ENCODE results near the gene HAPLN2. TPM values are rescaled to one million over a fixed set of nuclear protein-coding genes. Genes with fewer than 3 reads are reported as not detected.

HAPLN2 gene
- total RNA-seq, 4 donors from 2014 or later: 0.13 to 3.0 (median 1.2) TPM

DNA sequence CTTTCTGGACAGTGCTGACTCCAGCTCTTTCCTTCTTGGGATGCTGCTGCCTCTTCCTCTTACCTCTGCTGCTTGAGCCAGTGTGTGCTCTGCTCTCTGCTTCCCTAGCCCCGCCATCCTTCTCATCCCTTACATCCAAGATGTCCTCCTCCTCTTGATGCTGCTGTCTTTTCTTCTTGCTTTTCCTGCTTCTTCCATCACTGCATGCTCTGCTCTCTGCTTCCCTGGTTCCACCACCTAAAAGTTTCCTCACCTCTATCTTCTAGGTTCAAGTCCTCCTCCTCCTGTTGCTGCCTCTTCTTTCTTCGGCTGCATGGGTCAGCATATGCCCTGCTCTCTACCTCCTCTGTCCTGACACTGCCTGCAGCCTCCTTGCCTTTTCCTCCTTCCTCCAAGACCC lies 24.2 kb upstream of the HAPLN2 start:
- peaks cover 0 to 68% of the 10 kb centered on the region in 2 donors for H3K36me3 ChIP-seq
- WGBS, 2 donors (ENCODE audit: low coverage in 1 of 2): 83 to 85% methylated on average over 2 of the region's 2 CpGs
- TF ChIP-seq EP300 (IDR thresholded peaks at IDR 0.05): no peak
- TF ChIP-seq POLR2AphosphoS5 (IDR thresholded peaks at IDR 0.05): no peak
- TF ChIP-seq POLR2A (IDR thresholded peaks at IDR 0.05): no peak
- TF ChIP-seq, protein P1, sequence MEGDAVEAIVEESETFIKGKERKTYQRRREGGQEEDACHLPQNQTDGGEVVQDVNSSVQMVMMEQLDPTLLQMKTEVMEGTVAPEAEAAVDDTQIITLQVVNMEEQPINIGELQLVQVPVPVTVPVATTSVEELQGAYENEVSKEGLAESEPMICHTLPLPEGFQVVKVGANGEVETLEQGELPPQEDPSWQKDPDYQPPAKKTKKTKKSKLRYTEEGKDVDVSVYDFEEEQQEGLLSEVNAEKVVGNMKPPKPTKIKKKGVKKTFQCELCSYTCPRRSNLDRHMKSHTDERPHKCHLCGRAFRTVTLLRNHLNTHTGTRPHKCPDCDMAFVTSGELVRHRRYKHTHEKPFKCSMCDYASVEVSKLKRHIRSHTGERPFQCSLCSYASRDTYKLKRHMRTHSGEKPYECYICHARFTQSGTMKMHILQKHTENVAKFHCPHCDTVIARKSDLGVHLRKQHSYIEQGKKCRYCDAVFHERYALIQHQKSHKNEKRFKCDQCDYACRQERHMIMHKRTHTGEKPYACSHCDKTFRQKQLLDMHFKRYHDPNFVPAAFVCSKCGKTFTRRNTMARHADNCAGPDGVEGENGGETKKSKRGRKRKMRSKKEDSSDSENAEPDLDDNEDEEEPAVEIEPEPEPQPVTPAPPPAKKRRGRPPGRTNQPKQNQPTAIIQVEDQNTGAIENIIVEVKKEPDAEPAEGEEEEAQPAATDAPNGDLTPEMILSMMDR (IDR thresholded peaks at IDR 0.05): no peak
- no peak overlapping the region for H3K4me3 ChIP-seq
- no peak overlapping the region for H3K27ac ChIP-seq
- H3K27me3 ChIP-seq: no peaks in the 10 kb centered on the region
- ATAC-seq: no peak
- H3K9me3 ChIP-seq: no peaks in the 10 kb centered on the region
- peaks cover 0 to 25% (median 5%) of the 10 kb centered on the region in 3 donors for H3K4me1 ChIP-seq

DNA sequence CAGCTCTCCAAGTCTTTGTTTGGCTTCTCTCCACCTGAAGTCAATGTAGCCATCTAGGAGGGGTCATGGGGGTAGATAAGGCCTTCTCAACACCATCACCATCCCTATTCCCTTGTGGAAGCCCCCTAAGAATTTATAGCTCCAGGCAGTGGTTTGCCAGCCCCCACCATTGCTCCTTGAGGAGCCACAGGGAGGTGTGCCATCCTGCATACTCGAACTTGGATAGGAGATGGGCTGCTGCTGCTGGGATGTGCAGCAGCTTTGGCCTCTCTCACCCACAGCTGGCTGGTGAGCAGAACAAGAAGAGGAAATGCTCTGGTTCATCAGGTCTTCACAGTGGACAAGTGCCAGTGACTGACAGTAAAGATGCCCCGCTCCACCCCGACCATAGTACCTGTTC lies 22.8 kb upstream of the HAPLN2 start:
- no peak overlapping the region for H3K27ac ChIP-seq
- peaks cover 0 to 68% of the 10 kb centered on the region in 2 donors for H3K36me3 ChIP-seq
- TF ChIP-seq, protein P1 (IDR thresholded peaks at IDR 0.05): no peak
- TF ChIP-seq POLR2A (IDR thresholded peaks at IDR 0.05): no peak
- WGBS, 2 donors (ENCODE audit: low coverage in 1 of 2): 80% methylated on average over 1 of the region's 3 CpGs; no CpG with 5 or more reads in 1 of the 2 donors
- ATAC-seq: no peak
- peaks cover 0 to 27% (median 7%) of the 10 kb centered on the region in 3 donors for H3K4me1 ChIP-seq
- H3K9me3 ChIP-seq: no peaks in the 10 kb centered on the region
- H3K4me3 ChIP-seq: no peak overlapping the region
- H3K27me3 ChIP-seq: no peaks in the 10 kb centered on the region

DNA sequence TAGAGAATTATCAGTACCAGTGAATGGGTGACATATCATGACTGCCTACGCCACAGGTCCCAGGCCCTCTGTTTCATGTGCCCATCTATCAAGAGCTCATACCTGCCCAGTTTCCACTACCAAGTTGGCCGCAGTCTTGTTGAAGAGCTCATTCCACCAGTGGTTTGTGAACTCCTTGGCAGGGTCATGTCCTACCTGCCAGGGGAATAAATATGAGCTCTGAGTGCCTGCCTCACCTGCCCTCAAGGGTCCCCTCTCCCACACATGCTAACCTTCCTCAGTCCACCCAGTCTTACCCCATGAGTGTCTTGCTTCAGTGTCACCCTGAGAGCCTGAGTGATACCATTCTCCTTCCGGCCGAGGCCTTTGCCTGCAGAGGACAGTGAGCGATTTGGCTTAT lies 21.1 kb upstream of the HAPLN2 start:
- no peaks in the 10 kb centered on the region for H3K9me3 ChIP-seq
- H3K4me1 ChIP-seq: peaks cover 0 to 25% (median 10%) of the 10 kb centered on the region in 3 donors
- H3K27ac ChIP-seq: no peak overlapping the region
- no peaks in the 10 kb centered on the region for H3K27me3 ChIP-seq
- ATAC-seq: no peak
- TF ChIP-seq POLR2A (IDR thresholded peaks at IDR 0.05): no peak
- TF ChIP-seq, protein P1 (IDR thresholded peaks at IDR 0.05): no peak
- TF ChIP-seq EP300 (IDR thresholded peaks at IDR 0.05): no peak
- no peak for TF ChIP-seq POLR2AphosphoS5 (IDR thresholded peaks at IDR 0.05)
- H3K36me3 ChIP-seq: peaks cover 0 to 62% of the 10 kb centered on the region in 2 donors
- no peak overlapping the region for H3K4me3 ChIP-seq
- WGBS, 2 donors (ENCODE audit: low coverage in 1 of 2): 87 to 100% methylated on average over 2 to 3 of the region's 5 CpGs

DNA sequence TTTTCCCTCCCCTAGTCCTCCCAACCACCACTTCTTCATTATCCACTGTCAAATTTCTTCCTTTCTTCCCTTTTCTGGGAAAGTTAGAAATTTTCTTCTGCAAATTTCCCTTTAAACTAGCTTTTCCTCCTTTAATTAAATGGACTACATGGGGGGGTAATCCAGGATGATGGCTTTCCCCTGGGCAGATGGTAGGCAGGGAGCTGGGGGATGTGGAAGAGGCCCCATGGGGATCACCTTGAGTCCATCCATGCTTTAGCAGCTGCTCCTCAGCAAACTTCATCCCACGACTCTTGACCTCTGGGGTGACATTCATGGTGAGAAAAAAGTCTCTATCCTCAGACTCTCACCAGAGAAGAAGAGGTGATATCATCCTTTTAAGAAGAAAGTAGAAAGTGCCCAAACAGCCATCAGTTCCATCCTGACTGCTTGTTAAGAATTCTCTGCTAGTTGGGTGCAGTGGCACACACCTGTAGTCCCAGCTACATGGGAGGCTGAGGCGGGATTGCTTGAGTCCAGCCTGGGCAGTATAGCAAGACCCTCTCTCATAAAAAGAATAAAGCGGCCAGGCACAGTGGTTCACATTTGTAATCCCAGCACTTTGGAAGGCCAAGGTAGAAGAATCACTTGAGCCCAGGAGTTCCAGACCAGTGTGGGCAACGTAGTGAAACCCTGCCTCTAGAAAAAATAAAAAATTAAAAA lies 20.3 kb upstream of the HAPLN2 start:
- TF ChIP-seq POLR2A (IDR thresholded peaks at IDR 0.05) (no peak), EP300 (IDR thresholded peaks at IDR 0.05) (no peak), POLR2AphosphoS5 (IDR thresholded peaks at IDR 0.05) (no peak)
- TF ChIP-seq, protein P1 (IDR thresholded peaks at IDR 0.05): no peak
- WGBS, 2 donors (ENCODE audit: low coverage in 1 of 2): 90 to 100% methylated on average over 2 of the region's 4 CpGs
- ATAC-seq: no peak
- H3K4me1 ChIP-seq: peaks cover 0 to 23% (median 10%) of the 10 kb centered on the region in 3 donors
- no peaks in the 10 kb centered on the region for H3K9me3 ChIP-seq
- H3K27ac ChIP-seq: no peak overlapping the region
- no peaks in the 10 kb centered on the region for H3K27me3 ChIP-seq
- peaks cover 0 to 54% of the 10 kb centered on the region in 2 donors for H3K36me3 ChIP-seq
- no peak overlapping the region for H3K4me3 ChIP-seq

DNA sequence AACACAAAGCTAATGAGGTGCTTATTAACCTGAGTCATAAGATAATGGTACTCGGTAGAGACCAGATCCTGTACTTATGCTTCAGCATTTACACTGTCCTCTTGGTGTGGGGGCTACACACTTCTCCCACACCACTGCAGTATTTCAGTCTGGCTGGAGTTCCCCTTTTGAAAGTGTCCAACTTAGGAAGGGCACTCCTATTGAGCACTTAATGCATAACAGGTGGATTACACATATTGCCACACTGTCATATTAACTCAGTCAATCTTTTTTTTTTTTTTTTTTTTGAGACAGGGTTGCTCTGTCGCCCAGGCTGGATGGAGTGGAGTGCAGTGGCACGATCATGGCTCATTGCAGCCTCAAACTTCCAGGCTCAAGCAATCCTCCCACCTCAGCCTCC lies 19.4 kb upstream of the HAPLN2 start:
- TF ChIP-seq EP300 (IDR thresholded peaks at IDR 0.05) (no peak), POLR2A (IDR thresholded peaks at IDR 0.05) (no peak), POLR2AphosphoS5 (IDR thresholded peaks at IDR 0.05) (no peak)
- TF ChIP-seq, protein P1 (IDR thresholded peaks at IDR 0.05): no peak
- no peak for ATAC-seq

More for the DNA sequence above, 19.4 kb upstream of the HAPLN2 start:
- Histone ChIP-seq H3K9me3 (no peaks in the 10 kb centered on the region), H3K36me3 (peaks cover 0 to 45% of the 10 kb centered on the region in 2 donors), H3K27me3 (no peaks in the 10 kb centered on the region), H3K4me1 (peaks cover 0 to 23% (median 10%) of the 10 kb centered on the region in 3 donors), H3K4me3 (no peak overlapping the region), H3K27ac (no peak overlapping the region)
- WGBS, 2 donors (ENCODE audit: low coverage in 1 of 2): 45 to 80% methylated on average over 1 to 2 of the region's 3 CpGs

Data from gastroesophageal sphincter (tissue), 4 donors.